Naive thymus-derived CD4-positive, alpha-beta T cell (primary cell): Measurements from ENCODE around the gene IGF2BP2. TPM values are rescaled to one million over a fixed set of nuclear protein-coding genes. Genes with fewer than 3 reads are reported as not detected.

Source experiments
- ATAC-seq: fragments of 150-1000 bp; cut with Tn5 transposase; 2 replicates; pipeline ENCODE4 v1.10.0; 2021; ENCODE audit warnings: mild to moderate bottlenecking, moderate library complexity
- CTCF ChIA-PET: fragments of 350-600 bp; sonication (Branson Sonifier 250); formaldehyde crosslinking; loops from one replicate; lab custom pipeline; 2021; ENCODE audit warnings: antibody characterized with exemption; lab: Charles Lee
- POLR2A ChIA-PET: fragments of 350-600 bp; sonication (Branson Sonifier 250); formaldehyde crosslinking; loops from one replicate; lab custom pipeline; 2021; ENCODE audit warnings: antibody characterized with exemption, inconsistent platforms; lab: Charles Lee
- DNase-seq, 9 donors: peaks; one replicate each; pipeline versions ENCODE4 v3.0.0 to v3.0.0-alpha.2; 2020 to 2022; ENCODE audit warnings: mixed read lengths in 1 of 9
- H3K27ac ChIP-seq: one replicate; pipeline ENCODE4 v1.7.0; 2013; ENCODE audit warnings: mild to moderate bottlenecking, low read depth, low read length, moderate library complexity
- H3K27me3 ChIP-seq, 2 donors: one replicate each; pipeline ENCODE4 v1.7.0; 2013; ENCODE audit warnings: low read length in 2 of 2, mild to moderate bottlenecking in 2 of 2, moderate library complexity in 2 of 2; ENCODE audit not compliant: control insufficient read depth in 2 of 2, insufficient read depth in 2 of 2
- H3K36me3 ChIP-seq, 3 experiments: 1 replicate in 2 of 3; 2 replicates in 1 of 3; pipeline ENCODE4 v1.7.0; 2013; ENCODE audit warnings: low read length in 3 of 3, mild to moderate bottlenecking in 3 of 3, moderate library complexity in 1 of 3; ENCODE audit not compliant: insufficient read depth in 3 of 3, control insufficient read depth in 2 of 3
- H3K4me1 ChIP-seq, 2 donors: one replicate each; pipeline ENCODE4 v1.7.0; 2013; ENCODE audit warnings: low read length in 2 of 2, mild to moderate bottlenecking in 2 of 2, moderate library complexity in 1 of 2; ENCODE audit not compliant: control insufficient read depth in 2 of 2, insufficient read depth in 2 of 2
- H3K4me3 ChIP-seq: 2 replicates; pipeline ENCODE4 v1.7.0; 2013; ENCODE audit warnings: mild to moderate bottlenecking, low read length
- H3K9me3 ChIP-seq, 3 experiments: 1 replicate in 2 of 3; 2 replicates in 1 of 3; pipeline ENCODE4 v1.7.0; 2013; ENCODE audit warnings: low read length in 3 of 3; ENCODE audit not compliant: control insufficient read depth in 2 of 3
- H3K27ac Mint-ChIP-seq, 9 donors: one replicate each; pipeline ENCODE4 v1.8.0; 2020 to 2022; ENCODE audit warnings: mixed read lengths in 9 of 9, mild to moderate bottlenecking in 8 of 9, moderate library complexity in 5 of 9, inconsistent platforms in 2 of 9
- H3K27me3 Mint-ChIP-seq, 5 donors: one replicate each; pipeline ENCODE4 v1.8.0; 2021 to 2022; ENCODE audit warnings: mixed read lengths in 5 of 5, mild to moderate bottlenecking in 1 of 5
- H3K36me3 Mint-ChIP-seq, 5 donors: one replicate each; pipeline ENCODE4 v1.8.0; 2020 to 2022; ENCODE audit warnings: mixed read lengths in 5 of 5, mild to moderate bottlenecking in 3 of 5, inconsistent platforms in 1 of 5
- H3K4me1 Mint-ChIP-seq, 7 donors: one replicate each; pipeline ENCODE4 v1.8.0; 2020 to 2022; ENCODE audit warnings: mixed read lengths in 7 of 7, mild to moderate bottlenecking in 3 of 7, inconsistent platforms in 1 of 7
- H3K4me3 Mint-ChIP-seq, 10 donors: one replicate each; pipeline ENCODE4 v1.8.0; 2020 to 2022; ENCODE audit warnings: mild to moderate bottlenecking in 10 of 10, mixed read lengths in 10 of 10, moderate library complexity in 6 of 10, inconsistent platforms in 2 of 10
- H3K9me3 Mint-ChIP-seq, 11 donors: one replicate each; pipeline ENCODE4 v1.8.0; 2020 to 2022; ENCODE audit warnings: mixed read lengths in 11 of 11, mild to moderate bottlenecking in 4 of 11, inconsistent platforms in 1 of 11, moderate library complexity in 1 of 11
- intact Hi-C, 2 donors: fragments of 100-400 bp; cut with micrococcal nuclease; formaldehyde crosslinking; loops; one replicate each; pipeline ENCODE4 v1.15.1; 2023
- polyA plus RNA-seq, 2 donors: library from polyadenylated mRNA; unstranded; fragments of 300-500 nt; fragmentation: Illumina TruSeq; gene quantifications; one replicate each; pipeline ENCODE4 v1.2.3, GENCODE V29; 2021
- total RNA-seq, 6 experiments: library from RNA in 5 of 6; stranded (reverse) in 5 of 6; gene quantifications; 1 replicate in 5 of 6; 2 replicates in 1 of 6; pipeline ENCODE4 v1.2.3 and lab custom pipeline; 2021 to 2026

The IGF2BP2 gene
- 1 to 10 TPM in 2 of 5 experiments, under 1 TPM in 2, not detected in 1; 0.14 to 5.0 (median 0.87) TPM for total RNA-seq
- not detected for polyA plus RNA-seq
- total RNA-seq (lab: John Stamatoyannopoulos, UW) = not detected

GRCh38 chr3:185825006-185825638 is at the start of gene IGF2BP2:
IGF2BP2 (minus strand) TSS chr3:185825042; CDS start chr3:185824960, 82 bp downstream.
- no peaks in the 10 kb centered on the region for H3K36me3 Mint-ChIP-seq
- peak in 8 of 9 donors; percentile 11 to 65 (median 32) for DNase-seq
- Histone ChIP-seq H3K9me3 (no peaks in the 10 kb centered on the region), H3K4me3 (peak within 1 kb of the TSS; percentile 41), H3K4me1 (no peaks in the 10 kb centered on the region), H3K27ac (no peak within 1 kb of the TSS), H3K36me3 (no peaks in the 10 kb centered on the region), H3K27me3 (peaks cover 5 to 8% of the 10 kb centered on the region in 2 donors)
- CTCF ChIA-PET = no interaction called here
- peak within 1 kb of the TSS; percentile 71 to 93 (median 84) for H3K4me3 Mint-ChIP-seq
- H3K9me3 Mint-ChIP-seq = no peaks in the 10 kb centered on the region
- H3K27me3 Mint-ChIP-seq = peaks cover 58 to 83% (median 60%) of the 10 kb centered on the region in 5 donors
- H3K27ac Mint-ChIP-seq = peak within 1 kb of the TSS in 1 of 9 donors; percentile 79
- peak; percentile 81 for ATAC-seq
- intact Hi-C loops = loop anchor here (10.0 kb wide), 2 partner anchors 110 to 240 kb away; partner anchors contain the start of genes SENP2 (in 1 of the 2) and TRA2B (in 1 of the 2)
- H3K4me1 Mint-ChIP-seq = peaks cover 5 to 23% (median 16%) of the 10 kb centered on the region in 7 donors
- POLR2A ChIA-PET = no interaction called here

GRCh38 chr3:185874119-185874518 is 49.3 kb upstream of the IGF2BP2 start:
- Histone ChIP-seq H3K4me3 (no peak overlapping the region), H3K27ac (no peak overlapping the region), H3K4me1 (no peaks in the 10 kb centered on the region), H3K9me3 (no peaks in the 10 kb centered on the region), H3K27me3 (no peaks in the 10 kb centered on the region), H3K36me3 (no peaks in the 10 kb centered on the region)
- ATAC-seq (no peak), DNase-seq (no peak)
- CTCF ChIA-PET = no interaction called here
- POLR2A ChIA-PET = no interaction called here
- Mint-ChIP-seq H3K4me3 (no peak overlapping the region), H3K27me3 (peaks cover 3 to 9% (median 5%) of the 10 kb centered on the region in 5 donors), H3K4me1 (no peaks in the 10 kb centered on the region), H3K36me3 (no peaks in the 10 kb centered on the region), H3K27ac (no peak overlapping the region), H3K9me3 (no peaks in the 10 kb centered on the region)
- intact Hi-C loops = no loop called here

- Mint-ChIP-seq H3K36me3 (no peaks in the 10 kb centered on the region), H3K27ac (no peak overlapping the region), H3K4me1 (no peaks in the 10 kb centered on the region), H3K27me3 (peaks cover 0 to 25% (median 14%) of the 10 kb centered on the region in 5 donors), H3K4me3 (no peak overlapping the region), H3K9me3 (peaks cover 0 to 6% (median 0%) of the 10 kb centered on the region in 11 donors)
- no peak for ATAC-seq
- POLR2A ChIA-PET = no interaction called here
- Histone ChIP-seq H3K27me3 (no peaks in the 10 kb centered on the region), H3K4me1 (no peaks in the 10 kb centered on the region), H3K9me3 (no peaks in the 10 kb centered on the region), H3K4me3 (no peak overlapping the region), H3K36me3 (no peaks in the 10 kb centered on the region), H3K27ac (no peak overlapping the region)
- no peak for DNase-seq
- CTCF ChIA-PET = interaction anchor here (0.6 kb wide), 1 partner anchor 141 kb away, joined by 3 read pairs; no protein-coding TSS in a partner anchor
- intact Hi-C loops = no loop called here
Measured at GRCh38 chr3:185867650-185868049, 42.8 kb upstream of the IGF2BP2 start.

GRCh38 chr3:185866995-185867394 is 42.2 kb upstream of the IGF2BP2 start:
- Histone ChIP-seq H3K4me3 (no peak overlapping the region), H3K9me3 (no peaks in the 10 kb centered on the region), H3K36me3 (no peaks in the 10 kb centered on the region), H3K27ac (no peak overlapping the region), H3K27me3 (no peaks in the 10 kb centered on the region), H3K4me1 (no peaks in the 10 kb centered on the region)
- ATAC-seq (no peak), DNase-seq (no peak)
- Mint-ChIP-seq H3K9me3 (peaks cover 0 to 6% (median 0%) of the 10 kb centered on the region in 11 donors), H3K4me1 (no peaks in the 10 kb centered on the region), H3K27me3 (peaks cover 0 to 25% (median 16%) of the 10 kb centered on the region in 5 donors), H3K4me3 (no peak overlapping the region), H3K36me3 (no peaks in the 10 kb centered on the region), H3K27ac (no peak overlapping the region)
- POLR2A ChIA-PET = no interaction called here
- intact Hi-C loops = no loop called here
- CTCF ChIA-PET = no interaction called here

- Mint-ChIP-seq H3K27me3 (peaks cover 0 to 25% (median 16%) of the 10 kb centered on the region in 5 donors), H3K9me3 (peaks cover 0 to 6% (median 0%) of the 10 kb centered on the region in 11 donors), H3K27ac (no peak overlapping the region), H3K4me3 (no peak overlapping the region), H3K36me3 (no peaks in the 10 kb centered on the region), H3K4me1 (no peaks in the 10 kb centered on the region)
- no peaks in the 10 kb centered on the region for H3K9me3 ChIP-seq
- no peak for DNase-seq
- H3K4me3 ChIP-seq = no peak overlapping the region
- no peaks in the 10 kb centered on the region for H3K36me3 ChIP-seq
- ChIA-PET POLR2A (no interaction called here), CTCF (no interaction called here)
- intact Hi-C loops = no loop called here
- no peak overlapping the region for H3K27ac ChIP-seq
- no peak for ATAC-seq
- no peaks in the 10 kb centered on the region for H3K4me1 ChIP-seq
- no peaks in the 10 kb centered on the region for H3K27me3 ChIP-seq
Measured at GRCh38 chr3:185866555-185866954, 41.7 kb upstream of the IGF2BP2 start.

GRCh38 chr3:185865247-185865646 is 40.4 kb upstream of the IGF2BP2 start:
- intact Hi-C loops = no loop called here
- Histone ChIP-seq H3K36me3 (no peaks in the 10 kb centered on the region), H3K27me3 (no peaks in the 10 kb centered on the region), H3K9me3 (no peaks in the 10 kb centered on the region), H3K4me1 (no peaks in the 10 kb centered on the region), H3K27ac (no peak overlapping the region), H3K4me3 (no peak overlapping the region)
- Mint-ChIP-seq H3K4me1 (no peaks in the 10 kb centered on the region), H3K36me3 (no peaks in the 10 kb centered on the region), H3K27me3 (peaks cover 0 to 25% (median 15%) of the 10 kb centered on the region in 5 donors), H3K9me3 (peaks cover 0 to 6% (median 0%) of the 10 kb centered on the region in 11 donors), H3K4me3 (no peak overlapping the region), H3K27ac (no peak overlapping the region)
- DNase-seq = no peak
- no peak for ATAC-seq
- POLR2A ChIA-PET = no interaction called here
- CTCF ChIA-PET = no interaction called here

- ATAC-seq = no peak
- peaks cover 0 to 25% (median 15%) of the 10 kb centered on the region in 5 donors for H3K27me3 Mint-ChIP-seq
- intact Hi-C loops = no loop called here
Measured at GRCh38 chr3:185864767-185865166, 39.9 kb upstream of the IGF2BP2 start.

More at GRCh38 chr3:185864767-185865166, 39.9 kb upstream of the IGF2BP2 start:
- H3K36me3 Mint-ChIP-seq = no peaks in the 10 kb centered on the region
- H3K4me1 Mint-ChIP-seq = no peaks in the 10 kb centered on the region
- Histone ChIP-seq H3K27ac (no peak overlapping the region), H3K9me3 (no peaks in the 10 kb centered on the region), H3K4me1 (no peaks in the 10 kb centered on the region), H3K27me3 (no peaks in the 10 kb centered on the region), H3K4me3 (no peak overlapping the region), H3K36me3 (no peaks in the 10 kb centered on the region)
- no peak overlapping the region for H3K4me3 Mint-ChIP-seq
- H3K27ac Mint-ChIP-seq = no peak overlapping the region
- CTCF ChIA-PET = no interaction called here
- peaks cover 0 to 6% (median 0%) of the 10 kb centered on the region in 11 donors for H3K9me3 Mint-ChIP-seq
- DNase-seq = no peak
- POLR2A ChIA-PET = no interaction called here
